LHCN-M2 (cell line): ENCODE measurements around the gene TREM2. TPM values are rescaled to one million over a fixed set of nuclear protein-coding genes. Genes with fewer than 3 reads are reported as not detected.

Source experiments
- DNase-seq: peaks from one replicate; pipeline ENCODE4 v3.0.0-alpha.2; 2012; ENCODE audit warnings: low read depth
- total RNA-seq: library from RNA; depleted of rRNA; stranded (reverse); fragments of >200 nt; gene quantifications from 2 replicates; pipeline ENCODE4 v1.2.3, GENCODE V29; 2014

The TREM2 gene
- total RNA-seq, 1 experiment from 2014 or later: not detected

DNA sequence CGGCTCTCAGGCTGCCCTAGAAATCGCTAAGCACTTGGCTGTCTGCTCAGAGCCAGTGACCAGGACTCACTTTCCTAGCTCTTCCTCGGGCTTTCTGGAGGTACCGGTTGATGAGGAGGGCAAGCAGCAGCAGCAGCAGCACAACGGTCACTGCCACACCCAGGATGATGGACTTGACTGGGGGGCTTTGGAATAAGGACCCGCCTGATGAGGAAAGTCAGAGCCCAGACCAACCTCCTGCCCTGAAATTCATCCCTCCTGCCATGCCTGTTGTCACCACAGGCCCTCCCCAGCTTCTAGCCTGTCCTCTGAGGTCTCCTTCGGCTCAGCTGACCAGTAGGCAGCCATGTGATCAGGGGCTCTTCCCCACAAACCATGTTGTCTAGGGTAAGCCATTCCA is 21.8 kb upstream of the TREM2 start:
- no peak for DNase-seq

DNA sequence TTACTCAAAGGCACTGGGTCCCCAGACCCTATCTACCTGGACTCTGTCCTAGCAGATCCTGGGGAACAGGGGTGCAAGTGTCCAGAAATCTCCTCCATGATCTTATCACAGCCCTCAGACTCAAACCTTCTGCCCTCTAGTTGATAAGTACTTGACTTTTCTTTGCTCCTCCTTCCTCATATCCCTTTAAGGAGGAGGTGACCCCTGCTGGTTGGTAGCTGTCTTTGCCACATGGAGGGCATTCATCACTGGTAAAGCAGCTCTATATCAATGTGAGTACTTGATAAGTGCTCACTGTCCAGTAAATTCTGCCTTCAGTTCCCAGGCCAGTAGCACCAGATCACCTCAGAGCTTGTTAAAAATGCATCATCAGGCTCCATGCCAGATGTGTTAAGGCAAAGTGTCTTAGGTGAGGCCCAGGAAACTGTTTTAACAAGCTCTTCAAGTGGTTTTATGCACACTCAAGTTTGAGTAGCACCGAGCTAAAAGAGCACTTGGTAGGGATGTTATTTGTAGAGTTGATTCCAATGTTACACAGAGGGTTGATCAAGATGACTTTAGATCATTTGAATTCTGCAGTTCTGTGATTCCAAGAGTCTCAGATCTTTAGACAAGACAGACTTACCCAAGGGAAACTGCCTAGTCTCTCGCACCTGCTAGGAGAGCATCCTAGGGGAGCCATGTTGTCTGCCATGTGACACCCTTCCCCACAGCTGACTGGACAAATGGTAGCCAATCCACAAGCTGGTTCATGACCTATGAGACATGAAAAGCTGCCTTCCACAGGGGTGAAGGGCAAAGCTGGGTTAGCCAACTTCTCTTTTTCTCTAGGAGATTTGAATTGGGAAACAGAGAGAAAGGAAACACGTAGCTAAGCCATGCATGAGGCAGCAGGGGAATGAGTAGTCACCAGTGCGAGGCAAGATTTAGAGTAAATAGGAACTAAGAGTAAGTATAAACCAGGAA is 19.4 kb upstream of the TREM2 start:
- peak; percentile 53 for DNase-seq

DNA sequence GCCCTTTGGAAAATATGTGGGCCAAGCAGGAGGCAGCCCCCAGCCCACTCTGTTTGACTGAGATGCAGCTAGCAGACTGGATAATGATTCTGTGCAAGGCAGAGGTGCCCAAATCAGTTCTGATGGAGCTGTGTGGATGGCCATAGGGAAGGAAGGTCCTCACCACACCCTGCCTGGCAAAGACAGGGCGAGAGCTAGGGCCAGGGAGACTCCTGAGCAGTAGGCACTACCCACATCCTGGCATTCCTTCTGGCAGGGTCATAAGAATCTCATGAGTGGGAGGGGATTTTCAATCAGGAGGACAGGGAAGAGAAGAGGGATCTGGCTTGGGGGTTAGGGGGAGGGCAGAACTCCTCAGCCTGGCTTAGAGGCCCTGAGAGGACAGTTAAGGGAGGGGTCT is 18.6 kb upstream of the TREM2 start:
- no peak for DNase-seq

DNA sequence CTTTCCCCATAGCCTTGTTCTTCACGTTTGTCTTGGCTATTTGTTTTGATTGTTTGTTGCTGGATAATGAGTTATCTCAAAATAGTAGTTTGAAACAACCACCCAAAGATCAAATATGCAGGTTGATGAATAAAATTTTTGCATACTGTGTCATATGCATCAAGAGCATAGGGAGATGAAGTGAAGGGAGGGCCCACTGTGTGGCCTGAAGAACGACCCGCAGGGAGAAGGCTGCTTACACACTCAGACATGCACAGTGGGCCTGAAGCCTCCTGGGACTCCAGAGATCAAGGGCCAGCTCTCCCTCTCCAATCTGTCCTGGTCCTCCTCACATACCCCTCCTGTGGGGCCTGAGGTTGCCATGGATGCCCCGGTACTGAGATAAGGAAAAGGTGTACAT is 16.2 kb upstream of the TREM2 start:
- no peak for DNase-seq

- DNase-seq: no peak
Observed at GRCh38 chr6:41177695-41178094, 14.8 kb upstream of the TREM2 start.

DNA sequence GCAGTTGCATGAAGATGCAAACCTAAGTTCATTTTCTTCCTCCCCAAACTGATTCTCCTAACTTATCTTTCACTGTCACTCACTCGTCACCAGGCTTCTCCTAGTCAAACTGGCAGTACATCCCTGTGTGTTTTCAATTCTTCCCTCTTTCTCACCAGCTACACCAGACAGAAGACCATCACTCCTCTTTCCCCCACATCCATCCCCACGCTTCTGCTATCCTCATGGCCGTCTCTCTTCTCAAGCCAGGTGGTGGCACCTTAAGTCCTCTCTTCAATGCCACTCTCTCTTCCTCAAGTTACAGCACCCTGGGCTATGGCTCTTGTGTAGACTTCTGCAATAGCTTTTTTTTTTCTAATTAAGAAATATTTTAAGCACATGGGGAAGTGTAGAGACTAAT is 14.4 kb upstream of the TREM2 start:
- no peak for DNase-seq

DNA sequence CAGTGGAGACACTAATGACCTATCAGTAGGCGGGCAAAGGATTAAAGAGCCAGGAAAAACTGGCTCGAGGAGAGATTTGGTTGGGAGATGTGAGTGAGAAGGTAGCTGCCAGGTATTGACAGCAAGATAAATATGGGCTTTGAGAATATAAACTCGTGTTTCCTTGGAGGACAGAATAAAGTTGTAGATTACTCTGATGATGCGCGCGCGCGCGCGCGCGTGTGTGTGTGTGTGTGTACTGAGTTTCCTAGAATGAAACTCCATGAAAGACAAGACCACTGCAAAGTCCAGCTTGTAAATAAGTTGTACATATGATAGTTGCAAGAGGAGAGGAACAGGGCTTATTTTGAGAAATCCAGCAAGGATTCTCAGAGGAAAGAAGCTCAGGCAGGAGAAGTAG is 13.3 kb upstream of the TREM2 start:
- DNase-seq: no peak

DNA sequence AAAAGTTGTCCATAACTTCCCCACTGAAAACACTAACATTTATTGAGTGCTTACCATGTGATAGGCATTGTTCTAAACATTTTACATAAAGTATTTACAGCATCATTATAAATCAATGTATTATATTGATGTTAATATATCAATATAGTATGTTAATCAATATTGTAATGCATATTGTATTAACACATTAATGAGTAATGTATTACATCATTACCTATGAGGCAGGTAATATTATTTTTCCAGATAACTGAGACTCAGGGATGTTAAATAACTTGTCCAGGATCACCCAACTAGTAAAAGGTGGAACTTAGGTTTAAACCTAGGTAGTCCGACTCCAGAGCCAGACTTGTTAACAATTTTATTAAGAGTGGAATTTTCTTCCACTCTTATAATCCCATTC is 12.2 kb upstream of the TREM2 start:
- no peak for DNase-seq

- DNase-seq: no peak
Observed at GRCh38 chr6:41174610-41175009, 11.7 kb upstream of the TREM2 start.

GRCh38 chr6:41171908-41172307 is 9.0 kb upstream of the TREM2 start:
- DNase-seq: no peak

DNA sequence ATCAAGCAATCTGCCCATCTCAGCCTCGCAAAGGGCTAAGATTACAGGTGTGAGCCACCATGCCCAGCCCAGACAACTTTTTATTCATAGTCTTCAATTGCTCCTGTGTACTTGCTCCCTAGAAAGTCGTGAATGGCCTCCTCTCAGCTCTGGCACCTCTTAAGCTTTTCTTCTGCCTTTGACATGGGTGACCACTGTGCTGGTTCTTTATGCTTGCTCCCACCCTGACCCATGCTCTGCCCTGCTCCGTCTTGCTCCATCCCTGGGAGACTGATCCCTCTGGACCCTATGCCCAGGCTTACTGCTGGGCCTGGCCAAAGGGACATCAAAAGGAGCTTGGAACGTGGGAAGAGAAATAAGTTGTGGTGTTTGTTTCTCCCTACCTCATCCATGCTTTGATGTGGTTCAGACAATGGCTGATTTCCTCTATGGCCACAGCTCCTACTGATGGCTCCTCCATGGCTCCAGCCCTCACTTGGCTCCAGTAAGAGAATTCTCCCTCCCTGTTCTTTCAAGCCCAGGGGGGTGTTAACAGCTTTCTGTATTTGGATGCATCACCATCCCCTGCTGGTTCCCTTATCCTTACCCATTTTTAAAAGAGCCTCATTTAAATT is 7.7 kb upstream of the TREM2 start:
- DNase-seq: no peak

DNA sequence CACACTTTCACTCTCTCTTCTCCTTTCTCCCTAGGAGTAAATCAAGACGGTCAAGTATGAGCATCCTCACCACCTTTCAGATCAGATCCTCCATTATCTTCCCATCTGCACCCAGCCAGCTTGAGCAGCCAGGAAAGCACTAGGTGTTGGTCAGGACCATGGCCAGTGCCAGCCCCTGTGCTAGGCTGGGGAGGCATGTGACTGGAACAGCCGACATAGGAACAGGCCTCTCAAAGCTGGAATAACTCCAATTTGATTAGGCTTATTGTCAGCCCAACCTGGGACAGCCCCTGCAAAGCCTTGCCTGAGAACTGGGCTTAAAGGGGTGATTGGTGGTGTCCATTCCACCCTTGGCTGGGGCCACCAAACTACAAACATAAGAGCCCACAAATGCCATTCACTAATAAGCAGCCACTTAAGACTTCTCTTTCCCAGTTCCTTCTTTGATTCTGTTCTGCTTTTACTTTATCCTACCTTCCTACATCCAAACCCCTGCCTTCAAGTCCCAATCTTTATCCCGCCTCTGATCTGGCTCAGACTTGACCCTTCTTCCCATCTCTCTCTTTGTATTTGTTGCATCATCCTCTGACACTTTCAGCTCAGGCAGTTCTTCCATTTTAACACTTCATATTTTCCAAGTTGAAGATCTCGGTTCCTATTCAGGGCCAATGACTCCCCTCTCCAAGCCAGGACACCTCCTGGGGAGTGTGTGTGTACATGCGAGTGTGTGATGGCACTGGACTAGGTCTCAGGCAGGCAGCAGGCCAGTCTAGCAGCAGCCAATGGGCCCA is 4.5 kb upstream of the TREM2 start:
- peak; percentile 20 for DNase-seq

- no peak for DNase-seq
Observed at GRCh38 chr6:41164551-41165120, 1.7 kb upstream of the TREM2 start.

- DNase-seq: no peak
Observed at GRCh38 chr6:41163419-41163717, 452 bp upstream of the TREM2 start.

DNA sequence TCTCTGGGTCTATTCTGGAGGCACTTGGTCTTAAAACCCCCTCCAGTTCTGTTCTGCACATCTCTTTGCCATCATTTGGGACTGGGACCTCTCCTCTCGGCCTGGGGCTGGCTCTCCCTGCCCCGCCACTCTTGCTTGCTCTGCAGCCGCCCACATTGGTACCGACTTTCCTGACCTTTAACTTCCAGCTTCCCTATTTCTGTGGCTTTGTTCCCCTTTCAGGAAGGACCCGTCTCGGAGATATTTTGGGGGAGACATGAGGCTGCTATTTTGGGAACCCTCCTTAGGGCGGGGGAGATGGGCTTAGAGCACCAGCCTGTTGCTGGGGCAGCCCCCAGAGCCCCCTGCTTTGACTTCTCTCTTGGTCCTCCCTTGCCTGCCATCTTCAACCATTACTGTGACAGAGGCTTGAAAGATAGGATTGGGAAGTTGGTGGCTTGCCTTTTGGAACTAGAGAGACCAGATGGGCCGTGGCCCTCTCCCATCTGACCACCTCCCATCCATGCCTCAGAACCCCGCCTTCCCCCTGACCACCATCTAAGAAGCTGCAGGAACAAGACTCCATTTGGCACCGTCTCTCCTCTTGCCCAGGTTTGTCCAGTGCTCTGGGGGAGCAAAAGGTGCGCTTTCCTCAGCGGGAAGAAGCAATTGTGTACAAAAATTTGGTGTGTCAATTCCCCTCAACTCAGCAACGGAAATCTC is 914 bp downstream of the TREM2 start:
- DNase-seq: no peak

- DNase-seq: no peak
Observed at GRCh38 chr6:41161380-41161779, 1.5 kb downstream of the TREM2 start.

DNA sequence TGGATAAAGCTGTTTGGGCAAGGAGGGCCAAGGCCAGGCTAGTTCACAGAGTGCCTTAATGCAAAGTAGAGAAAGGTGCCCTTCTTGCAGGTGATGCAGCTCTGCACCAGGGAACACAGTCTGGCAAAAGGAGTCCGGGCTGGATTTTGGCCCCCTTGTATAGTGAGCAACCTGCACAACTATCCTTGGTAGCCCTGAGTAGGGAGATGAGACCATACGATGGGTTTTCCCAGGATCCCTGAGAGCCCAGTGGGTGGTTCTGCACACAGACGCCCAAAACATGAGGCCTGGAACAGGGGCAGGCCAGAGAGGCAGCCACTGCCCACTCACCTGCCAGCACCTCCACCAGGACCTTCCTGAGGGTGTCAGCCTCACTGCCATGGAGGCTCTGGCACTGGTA is 2.0 kb downstream of the TREM2 start:
- DNase-seq: no peak

- DNase-seq: peak; percentile 34
Observed at GRCh38 chr6:41159415-41160082, 3.4 kb downstream of the TREM2 start.

DNA sequence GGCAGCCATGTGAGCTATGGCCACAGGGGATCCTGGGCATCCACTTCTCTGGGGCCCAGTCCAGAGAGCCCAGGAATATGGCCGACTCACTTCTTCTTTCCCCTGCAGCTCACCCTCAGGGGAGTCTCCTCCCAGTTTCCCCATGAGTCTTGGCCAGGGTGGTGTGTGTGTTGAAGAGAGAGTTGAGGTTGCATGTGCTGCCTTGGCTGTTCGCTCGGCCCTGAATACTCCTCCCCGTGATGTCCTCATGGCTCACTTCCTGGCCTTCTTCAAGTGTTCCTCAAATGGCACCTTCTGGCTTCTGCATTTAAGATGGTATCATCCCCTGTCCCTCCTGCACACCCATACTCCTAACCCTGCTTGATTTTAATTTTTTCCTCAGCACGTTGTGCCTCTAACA is 5.6 kb downstream of the TREM2 start:
- DNase-seq: no peak

DNA sequence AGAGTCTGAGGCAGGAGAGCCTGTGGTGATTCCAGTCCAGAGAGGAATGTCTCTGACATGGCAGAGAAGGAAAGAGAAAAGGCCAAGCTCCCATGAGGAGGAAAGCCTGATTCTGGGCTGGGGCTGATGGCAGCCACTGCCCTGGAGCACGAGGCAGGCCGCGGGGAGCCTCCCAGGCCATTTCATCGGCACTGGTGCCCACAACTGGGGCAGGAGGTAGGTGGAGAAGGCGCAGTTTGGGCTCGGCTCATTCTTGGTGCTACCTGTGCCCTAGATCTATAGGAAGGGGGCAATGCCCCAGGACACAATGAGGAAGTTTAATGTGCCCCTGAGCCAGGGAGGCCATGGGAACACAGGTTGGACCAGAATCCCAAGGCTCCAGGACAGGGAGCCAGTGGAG is 6.1 kb downstream of the TREM2 start:
- no peak for DNase-seq

GRCh38 chr6:41156001-41156400 is 6.9 kb downstream of the TREM2 start:
- no peak for DNase-seq
